IMR-90 (cell line): ENCODE data around the gene PCDHGA12. TPM values are rescaled to one million over a fixed set of nuclear protein-coding genes. Genes with fewer than 3 reads are reported as not detected.

Experiments used
- ATAC-seq: fragments of 200-7000 bp; cut with Tn5 transposase; 2 replicates; pipeline ENCODE4 v1.9.1; 2020; ENCODE audit warnings: low read depth, mild to moderate bottlenecking, moderate library complexity
- BruUV-seq: library from RNA; stranded (reverse); fragments of 400-500 nt; replicated peaks from 2 replicates; lab custom pipeline; 2021; lab: Mats Ljungman, UMichigan
- CTCF ChIA-PET: fragments of 300-600 bp; formaldehyde crosslinking; extraction: SDS; loops from one replicate; lab custom pipeline; 2021; ENCODE audit warnings: antibody characterized with exemption; lab: Yijun Ruan, JAX
- POLR2A ChIA-PET: fragments of 300-600 bp; sonication (Branson Sonifier 250); formaldehyde crosslinking; loops from one replicate; lab custom pipeline; 2022; ENCODE audit warnings: antibody characterized with exemption; ENCODE audit not compliant: unreplicated experiment; lab: Charles Lee
- DNase-seq: peaks from one replicate; pipeline ENCODE4 v3.0.0; 2013
- H2AFZ ChIP-seq: replicated peaks from 2 replicates; pipeline ENCODE3; 2013; ENCODE audit warnings: low read length, mild to moderate bottlenecking; ENCODE audit not compliant: poor library complexity
- H2AK5ac ChIP-seq: 2 replicates; pipeline ENCODE4 v1.6.1; 2013; ENCODE audit warnings: low read depth, low read length, inconsistent platforms
- H2AK9ac ChIP-seq: replicated peaks from 2 replicates; pipeline ENCODE3; 2013; ENCODE audit warnings: mild to moderate bottlenecking, low read depth, low read length, moderate library complexity; ENCODE audit not compliant: poor library complexity
- H2BK120ac ChIP-seq: 2 replicates; pipeline ENCODE4 v1.6.1; 2013; ENCODE audit warnings: low read depth, low read length, inconsistent platforms
- H2BK15ac ChIP-seq: 3 replicates; pipeline ENCODE4 v1.6.1; 2013; ENCODE audit warnings: low read depth, low read length, inconsistent platforms
- H2BK20ac ChIP-seq: 2 replicates; pipeline ENCODE4 v1.6.1; 2013; ENCODE audit warnings: low read depth, mild to moderate bottlenecking, inconsistent platforms, low read length, moderate library complexity
- H2BK5ac ChIP-seq: 2 replicates; pipeline ENCODE4 v1.6.1; 2013; ENCODE audit warnings: mild to moderate bottlenecking, low read depth, low read length, inconsistent platforms; ENCODE audit not compliant: poor library complexity, severe bottlenecking
- H3K14ac ChIP-seq: replicated peaks from 2 replicates; pipeline ENCODE4 v1.6.1; 2013; ENCODE audit warnings: low read depth, low read length, inconsistent platforms
- H3K18ac ChIP-seq: 2 replicates; pipeline ENCODE4 v1.6.1; 2013; ENCODE audit warnings: low read depth, low read length, control low read depth
- H3K23ac ChIP-seq: 2 replicates; pipeline ENCODE4 v1.6.1; 2013; ENCODE audit warnings: low read depth, low read length, inconsistent platforms
- H3K27ac ChIP-seq: 2 replicates; pipeline ENCODE4 v1.5.1; 2013; ENCODE audit warnings: mild to moderate bottlenecking, control low read depth, low read length; ENCODE audit not compliant: insufficient read depth
- H3K27me3 ChIP-seq: 2 replicates; pipeline ENCODE4 v1.6.1; 2013; ENCODE audit warnings: low read length; ENCODE audit not compliant: control insufficient read depth, insufficient read depth
- H3K36me3 ChIP-seq: 2 replicates; pipeline ENCODE4 v1.6.1; 2013; ENCODE audit warnings: low read length, mixed read lengths; ENCODE audit not compliant: control insufficient read depth, insufficient read depth
- H3K4ac ChIP-seq: 2 replicates; pipeline ENCODE4 v1.6.1; 2013; ENCODE audit warnings: low read depth, low read length, inconsistent platforms
- H3K4me1 ChIP-seq: 2 replicates; pipeline ENCODE4 v1.6.1; 2013; ENCODE audit warnings: low read length, mixed read lengths; ENCODE audit not compliant: control insufficient read depth, insufficient read depth
- H3K4me2 ChIP-seq: 2 replicates; pipeline ENCODE4 v1.6.1; 2013; ENCODE audit warnings: low read depth, mild to moderate bottlenecking, control low read depth, low read length, moderate library complexity
- H3K4me3 ChIP-seq: 2 replicates; pipeline ENCODE4 v1.5.1; 2013; ENCODE audit warnings: low read depth, mild to moderate bottlenecking, control low read depth, low read length, moderate library complexity; ENCODE audit not compliant: insufficient read depth
- H3K56ac ChIP-seq: 2 replicates; pipeline ENCODE4 v1.6.1; 2013; ENCODE audit warnings: low read length, inconsistent platforms; ENCODE audit not compliant: insufficient read depth; ENCODE audit errors: extremely low read depth
- H3K79me1 ChIP-seq, 2 experiments: 2 replicates each; pipeline ENCODE4 v1.6.1; 2013; ENCODE audit warnings: low read length in 2 of 2, inconsistent platforms in 1 of 2, low read depth in 1 of 2
- H3K9ac ChIP-seq: 2 replicates; pipeline ENCODE4 v1.6.1; 2013; ENCODE audit warnings: low read depth, low read length, control low read depth
- H3K9me1 ChIP-seq: 2 replicates; pipeline ENCODE4 v1.6.1; 2013; ENCODE audit warnings: low read length, inconsistent platforms; ENCODE audit not compliant: insufficient read depth
- H3K9me3 ChIP-seq: 2 replicates; pipeline ENCODE4 v1.6.1; 2013; ENCODE audit warnings: low read length; ENCODE audit not compliant: control insufficient read depth, insufficient read depth
- H4K20me1 ChIP-seq: 2 replicates; pipeline ENCODE4 v1.6.1; 2013; ENCODE audit warnings: low read length, inconsistent platforms; ENCODE audit not compliant: insufficient read depth
- H4K5ac ChIP-seq: 2 replicates; pipeline ENCODE4 v1.6.1; 2013; ENCODE audit warnings: mild to moderate bottlenecking, low read depth, low read length, control low read depth
- H4K8ac ChIP-seq, 2 experiments: 2 replicates each; pipeline ENCODE4 v1.6.1; 2013; ENCODE audit warnings: low read depth in 2 of 2, low read length in 2 of 2, control low read depth in 1 of 2, inconsistent platforms in 1 of 2
- H4K91ac ChIP-seq: 2 replicates; pipeline ENCODE4 v1.6.1; 2013; ENCODE audit warnings: low read depth, low read length, inconsistent platforms; ENCODE audit not compliant: insufficient read depth
- MAZ ChIP-seq: IDR thresholded peaks from 2 replicates; pipeline ENCODE4 v1.6.1; 2012; ENCODE audit warnings: low read depth, mild to moderate bottlenecking, low read length, improper control_type of control experiment, moderate library complexity, borderline replicate concordance
- MXI1 ChIP-seq: IDR thresholded peaks from 2 replicates; pipeline ENCODE4 v1.6.1; 2012; ENCODE audit warnings: low read depth, mild to moderate bottlenecking, low read length, moderate library complexity, borderline replicate concordance
- POLR2A ChIP-seq: IDR thresholded peaks from 2 replicates; pipeline ENCODE4 v1.6.1; 2012; ENCODE audit warnings: mild to moderate bottlenecking, low read depth, low read length
- RAD21 ChIP-seq: IDR thresholded peaks from 2 replicates; pipeline ENCODE4 v1.6.1; 2012; ENCODE audit warnings: low read length, improper control_type of control experiment
- WGBS, 2 experiments: methylation state at CpG; one replicate each; pipeline versions ENCODE4 v1.1.5 to v1.1.7; 2013; ENCODE audit warnings: missing lambda C conversion rate in 2 of 2; ENCODE audit not compliant: insufficient read length in 1 of 2; ENCODE audit errors: extremely low coverage in 2 of 2; 5-methylcytosine and 5-hydroxymethylcytosine counted together
- dilution Hi-C: fragments of 300-500 bp; cut with HindIII; formaldehyde crosslinking; loops from one replicate; pipeline ENCODE4 v1.14.3; 2018; ENCODE audit warnings: low sequenced_read_pairs; ENCODE audit not compliant: unreplicated experiment
- in situ Hi-C: fragments of 300-500 bp; cut with MboI; formaldehyde crosslinking; loops from 3 replicates; pipeline ENCODE4 v1.14.3; 2019; ENCODE audit warnings: low sequenced_read_pairs, inconsistent platforms, mixed read lengths
- intact Hi-C: fragments of 100-400 bp; cut with micrococcal nuclease; formaldehyde crosslinking; loops from 2 replicates; pipeline ENCODE4 v1.10.0; 2022
- polyA plus RNA-seq, 3 experiments: library from polyadenylated mRNA; depleted of rRNA; stranded (reverse); fragments of >200 nt; gene quantifications; 2 replicates each; pipeline ENCODE4 v1.2.3, GENCODE V29; 2012; ENCODE audit warnings: low replicate concordance in 1 of 3
- total RNA-seq: library from RNA; depleted of rRNA; stranded (reverse); fragments of >200 nt; gene quantifications from 2 replicates; pipeline ENCODE4 v1.2.3, GENCODE V29; 2012

Gene PCDHGA12
- total and polyA plus RNA-seq, 2 of the 4 experiments (the other 2 are of a cell fraction) = 7.9 to 8.8 TPM

- H4K91ac ChIP-seq = no peak overlapping the region
- no peak overlapping the region for H3K23ac ChIP-seq
- no peak overlapping the region for H2BK120ac ChIP-seq
- no peaks in the 10 kb centered on the region for H3K9me1 ChIP-seq
- no peak overlapping the region for H4K5ac ChIP-seq
- peaks cover 1% of the 10 kb centered on the region; the same call in 1 of the 2 replicates for H3K4me1 ChIP-seq
- H4K8ac ChIP-seq = no peak overlapping the region
- no peak overlapping the region for H3K14ac ChIP-seq
- POLR2A ChIA-PET = no interaction called here
- 59% methylated on average over 23 of the region's 43 CpGs; no CpG with 5 or more reads in 1 of the 2 experiments for WGBS, 2 experiments
- no peak overlapping the region for H2AK5ac ChIP-seq
- no peak overlapping the region for H3K4me2 ChIP-seq
- no peak overlapping the region for H3K56ac ChIP-seq
- no peak overlapping the region for H2BK5ac ChIP-seq
- no peaks in the 10 kb centered on the region for H4K20me1 ChIP-seq
- H3K18ac ChIP-seq = no peak overlapping the region
- no peak overlapping the region for H3K27ac ChIP-seq
- H3K4me3 ChIP-seq = no peak overlapping the region
- BruUV-seq = no TSS peak
- no peak overlapping the region for H2BK15ac ChIP-seq
- dilution Hi-C loops (no loop called here), intact Hi-C loops (no loop called here), in situ Hi-C loops (no loop called here)
- no peak overlapping the region for H3K4ac ChIP-seq
- DNase-seq = no peak
- H3K36me3 ChIP-seq = peaks cover 9% of the 10 kb centered on the region; the same call in 1 of the 2 replicates
- no peaks in the 10 kb centered on the region for H3K27me3 ChIP-seq
- CTCF ChIA-PET = no interaction called here
- H3K9ac ChIP-seq = no peak overlapping the region
- no peak for ATAC-seq
- H3K9me3 ChIP-seq = peaks cover 43% of the 10 kb centered on the region
- H2BK20ac ChIP-seq = no peak overlapping the region
- H2AFZ ChIP-seq = peak overlapping the region; percentile 2
- TF ChIP-seq RAD21 = no peak
- no peak for TF ChIP-seq MXI1
- no peak for TF ChIP-seq MAZ
- no peak for TF ChIP-seq POLR2A
- peak overlapping the region; percentile 89 for H2AK9ac ChIP-seq
- H3K79me1 ChIP-seq = peaks cover 7 to 13% of the 10 kb centered on the region in 2 experiments; a peak in 3 of 4 replicates
Measured at GRCh38 chr5:141384471-141385267, 45.6 kb upstream of the PCDHGA12 start.
